ENCODE results near the gene ACTL8.

ACTL8 gene

DNA sequence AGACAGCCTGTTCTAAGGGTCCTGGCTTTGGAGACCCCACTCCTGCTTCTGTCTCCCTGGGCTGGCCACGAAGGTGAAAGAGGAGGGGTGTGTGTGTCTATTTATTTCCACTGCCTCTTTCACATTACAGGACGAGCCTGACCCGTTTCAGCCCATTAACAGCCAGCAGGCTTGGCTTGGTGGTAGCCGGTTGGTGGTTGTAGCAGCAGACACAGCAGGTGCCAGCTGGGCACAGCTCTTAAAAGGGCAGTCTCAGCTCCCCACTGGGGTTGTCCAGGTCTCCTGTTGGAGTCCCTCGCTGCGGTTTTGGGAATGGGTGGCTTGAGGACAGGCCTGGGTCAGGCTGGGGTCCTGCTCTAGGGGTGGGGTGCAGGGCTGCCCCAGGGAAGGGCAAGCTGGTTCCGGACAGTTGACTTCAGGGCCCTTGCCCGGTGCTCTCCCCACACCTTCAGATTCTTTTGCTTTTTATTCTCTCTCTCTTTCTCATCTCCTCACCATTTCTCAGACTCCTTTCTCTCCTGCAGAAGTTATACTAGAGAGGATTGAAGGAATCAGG lies 84.6 kb downstream of the ACTL8 start:
- no peak for DNase-seq (ENCODE audit: low spot score)
- TF ChIP-seq, protein P1, sequence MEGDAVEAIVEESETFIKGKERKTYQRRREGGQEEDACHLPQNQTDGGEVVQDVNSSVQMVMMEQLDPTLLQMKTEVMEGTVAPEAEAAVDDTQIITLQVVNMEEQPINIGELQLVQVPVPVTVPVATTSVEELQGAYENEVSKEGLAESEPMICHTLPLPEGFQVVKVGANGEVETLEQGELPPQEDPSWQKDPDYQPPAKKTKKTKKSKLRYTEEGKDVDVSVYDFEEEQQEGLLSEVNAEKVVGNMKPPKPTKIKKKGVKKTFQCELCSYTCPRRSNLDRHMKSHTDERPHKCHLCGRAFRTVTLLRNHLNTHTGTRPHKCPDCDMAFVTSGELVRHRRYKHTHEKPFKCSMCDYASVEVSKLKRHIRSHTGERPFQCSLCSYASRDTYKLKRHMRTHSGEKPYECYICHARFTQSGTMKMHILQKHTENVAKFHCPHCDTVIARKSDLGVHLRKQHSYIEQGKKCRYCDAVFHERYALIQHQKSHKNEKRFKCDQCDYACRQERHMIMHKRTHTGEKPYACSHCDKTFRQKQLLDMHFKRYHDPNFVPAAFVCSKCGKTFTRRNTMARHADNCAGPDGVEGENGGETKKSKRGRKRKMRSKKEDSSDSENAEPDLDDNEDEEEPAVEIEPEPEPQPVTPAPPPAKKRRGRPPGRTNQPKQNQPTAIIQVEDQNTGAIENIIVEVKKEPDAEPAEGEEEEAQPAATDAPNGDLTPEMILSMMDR (IDR thresholded peaks at IDR 0.05) = no peak
- H3K4me3 ChIP-seq = no peak overlapping the region
- H3K27ac ChIP-seq = no peak overlapping the region

DNA sequence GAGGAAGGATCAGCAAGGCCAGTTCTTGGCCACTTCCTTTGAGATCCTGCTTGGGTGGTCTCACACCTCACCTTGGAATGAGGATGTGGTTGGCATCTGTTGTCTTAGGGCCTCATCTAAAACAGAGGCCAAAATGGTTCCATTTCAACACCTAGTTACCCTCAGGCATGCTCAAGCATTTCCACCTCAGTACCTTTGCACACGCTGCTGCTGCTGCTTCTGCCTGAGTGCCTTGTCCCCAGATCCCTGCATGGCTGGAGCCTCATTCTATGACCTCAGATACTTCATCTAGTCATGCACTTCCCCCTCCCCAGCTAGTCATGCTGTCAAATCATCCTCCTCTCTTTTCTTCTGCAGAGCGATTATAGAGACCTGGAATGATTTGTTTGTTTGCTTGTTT lies 86.8 kb downstream of the ACTL8 start:
- no peak for DNase-seq (ENCODE audit: low spot score)
- Histone ChIP-seq H3K4me3 (no peak overlapping the region), H3K27ac (no peak overlapping the region)
- TF ChIP-seq, protein P1 (IDR thresholded peaks at IDR 0.05) = no peak

DNA sequence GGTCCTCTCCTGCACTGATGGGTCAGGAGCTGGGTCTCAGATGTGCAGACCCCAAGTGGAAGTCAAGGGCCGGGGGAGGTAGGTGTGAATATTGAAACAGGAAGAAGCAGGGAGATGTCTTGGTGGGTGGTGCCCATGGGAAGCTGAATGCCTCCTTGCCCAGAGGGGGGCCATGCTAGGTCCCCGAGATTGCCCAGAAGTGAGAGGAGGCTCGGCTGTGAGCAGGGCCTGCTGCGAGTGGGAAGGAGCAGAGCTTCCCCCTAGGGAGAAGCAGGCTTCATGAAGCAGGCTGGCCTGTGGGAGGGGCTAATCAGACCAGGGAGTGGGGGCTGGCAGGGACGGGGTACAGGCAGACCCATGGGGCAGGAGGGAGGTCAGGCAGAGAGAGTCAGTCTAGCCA lies 87.6 kb downstream of the ACTL8 start:
- TF ChIP-seq, protein P1 (IDR thresholded peaks at IDR 0.05) = no peak
- no peak overlapping the region for H3K27ac ChIP-seq
- no peak overlapping the region for H3K4me3 ChIP-seq
- DNase-seq (ENCODE audit: low spot score) = no peak

DNA sequence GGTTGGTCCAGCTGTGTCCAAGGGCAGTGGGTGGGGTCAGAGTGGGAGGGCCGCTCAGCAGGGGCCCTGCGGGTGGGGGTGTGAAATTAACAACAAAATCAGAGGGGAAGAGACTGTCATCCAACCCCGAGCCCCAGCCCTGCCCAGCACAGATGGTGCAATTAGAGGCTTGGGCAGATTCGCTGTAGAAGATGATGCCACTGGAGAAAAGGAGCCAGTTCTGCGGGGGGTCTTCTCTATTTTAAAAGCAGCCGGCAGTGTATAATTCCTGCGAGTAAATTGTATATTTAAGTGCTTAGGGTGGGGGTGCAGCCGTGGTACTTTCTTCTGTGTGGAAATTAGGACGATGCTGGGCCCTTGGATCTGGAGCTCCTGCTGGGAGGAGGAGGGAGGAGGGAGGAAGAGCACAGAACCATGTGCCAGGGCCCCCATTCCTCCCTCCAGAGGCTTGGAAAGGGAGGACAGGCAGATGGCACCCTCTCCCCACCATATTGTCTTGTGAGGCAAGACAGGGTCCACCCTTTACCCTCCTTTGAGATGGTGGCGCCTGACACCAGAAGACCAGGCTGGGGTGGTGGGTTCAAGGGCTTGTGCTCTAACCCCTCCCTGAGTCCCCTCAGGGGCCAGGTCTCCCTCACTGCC lies 89.2 kb downstream of the ACTL8 start:
- DNase-seq (ENCODE audit: low spot score) = no peak
- Histone ChIP-seq H3K27ac (no peak overlapping the region), H3K4me3 (no peak overlapping the region)
- TF ChIP-seq, protein P1 (IDR thresholded peaks at IDR 0.05) = no peak

DNA sequence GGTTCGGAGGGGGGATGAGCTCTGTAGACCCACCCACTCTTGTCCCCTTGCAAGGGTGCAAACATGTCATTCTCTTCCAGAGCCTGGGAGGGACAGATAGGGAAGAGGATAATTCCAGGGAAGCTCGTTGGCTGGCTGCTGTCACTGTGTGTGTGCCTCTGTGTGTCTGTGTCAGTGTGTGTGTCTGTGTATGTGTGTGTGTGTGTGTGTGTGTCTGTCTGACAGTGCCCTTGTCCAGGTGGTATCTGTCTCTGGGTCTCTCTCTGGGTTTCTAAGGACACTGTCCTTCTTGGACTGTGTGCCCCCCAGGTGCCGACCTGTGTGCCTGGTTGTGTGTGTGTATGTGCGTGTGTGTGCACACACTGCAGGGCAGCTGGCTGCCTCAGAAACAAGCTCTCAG lies 90.5 kb downstream of the ACTL8 start:
- no peak for DNase-seq (ENCODE audit: low spot score)
- TF ChIP-seq, protein P1 (IDR thresholded peaks at IDR 0.05) = no peak

DNA sequence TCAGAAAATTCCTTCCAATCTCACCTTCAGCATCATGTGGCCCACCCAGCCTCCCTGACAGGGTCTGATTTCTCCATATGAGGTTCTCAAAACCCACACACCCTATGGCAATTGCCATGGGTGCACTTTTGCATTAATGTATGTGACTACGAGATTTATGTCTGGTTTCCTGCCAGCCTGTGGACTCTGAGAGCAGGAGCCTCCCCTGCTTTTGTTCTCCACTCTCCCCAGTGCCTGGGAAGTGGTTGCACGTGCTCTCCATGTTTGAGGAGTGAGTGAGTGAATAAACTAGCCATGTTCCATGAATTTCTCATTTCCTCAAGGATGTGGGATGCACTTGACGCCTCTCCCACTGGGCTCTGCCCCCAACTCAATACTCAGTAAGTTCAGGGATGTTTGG lies 91.2 kb downstream of the ACTL8 start:
- Histone ChIP-seq H3K27ac (no peak overlapping the region), H3K4me3 (no peak overlapping the region)
- no peak for DNase-seq (ENCODE audit: low spot score)
- TF ChIP-seq, protein P1 (IDR thresholded peaks at IDR 0.05) = no peak

More for the DNA sequence above, 90.5 kb downstream of the ACTL8 start:
- H3K27ac ChIP-seq = no peak overlapping the region
- H3K4me3 ChIP-seq = no peak overlapping the region

DNA sequence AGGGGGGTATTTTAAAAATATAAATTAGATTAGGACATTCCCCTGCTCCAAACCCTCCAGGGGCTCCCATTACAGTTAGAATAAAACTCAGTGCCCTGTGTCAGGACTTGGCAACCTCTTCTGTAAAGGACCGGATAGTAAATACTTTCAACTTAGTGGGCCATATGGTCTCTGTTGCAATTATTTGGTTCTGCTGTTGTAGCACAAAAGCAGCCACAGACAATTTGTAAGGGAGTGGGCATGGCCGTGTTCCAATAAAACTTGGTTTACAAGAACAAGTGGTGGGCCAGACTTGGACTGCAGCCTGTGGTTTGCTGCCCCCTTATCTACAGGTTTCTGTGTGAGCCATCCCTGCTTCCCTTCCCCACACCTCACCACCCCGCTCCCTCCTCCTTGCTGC lies 92.0 kb downstream of the ACTL8 start:
- H3K4me3 ChIP-seq = no peak overlapping the region
- H3K27ac ChIP-seq = no peak overlapping the region
- DNase-seq (ENCODE audit: low spot score) = no peak
- TF ChIP-seq, protein P1 (IDR thresholded peaks at IDR 0.05) = no peak
